Measurements from ENCODE around the gene PC.
"Not testable (repeated sequence)": the region's sequence is repeated elsewhere in the genome, so short reads cannot be mapped to it uniquely, and the experiment has no call there.

The PC gene

GRCh38 chr11:66845143-66845875, 112.9 kb downstream of the PC start:
- DNase-seq (ENCODE audit: low read depth in 2 of 2, low spot score in 1 of 2) = no peak

GRCh38 chr11:66844496-66845142, 113.6 kb downstream of the PC start:
- no peak for DNase-seq (ENCODE audit: low read depth in 2 of 2, low spot score in 1 of 2)

- DNase-seq (ENCODE audit: low read depth in 2 of 2, low spot score in 1 of 2) = no peak
Observed at GRCh38 chr11:66843776-66844495, 114.2 kb downstream of the PC start.

GRCh38 chr11:66842896-66843775, 115.0 kb downstream of the PC start, which contains the start of gene RCE1:
Gene RCE1 (plus strand): TSS chr11:66843441. CDS start chr11:66843456, 15 bp downstream.
- DNase-seq (ENCODE audit: low read depth in 2 of 2, low spot score in 1 of 2) = peak; percentile 68 to 74

- DNase-seq (ENCODE audit: low read depth in 2 of 2, low spot score in 1 of 2) = no peak
Observed at GRCh38 chr11:66842501-66842895, 115.7 kb downstream of the PC start.

GRCh38 chr11:66841861-66842260, 116.3 kb downstream of the PC start:
- DNase-seq (ENCODE audit: low read depth in 2 of 2, low spot score in 1 of 2) = no peak

- DNase-seq (ENCODE audit: low read depth in 2 of 2, low spot score in 1 of 2) = no peak
Observed at GRCh38 chr11:66840317-66841091, 117.7 kb downstream of the PC start.

GRCh38 chr11:66835768-66836405, 122.3 kb downstream of the PC start:
- no peak for DNase-seq (ENCODE audit: low read depth in 2 of 2, low spot score in 1 of 2)

GRCh38 chr11:66834943-66835342, 123.2 kb downstream of the PC start:
- DNase-seq (ENCODE audit: low read depth in 2 of 2, low spot score in 1 of 2) = no peak

GRCh38 chr11:66834539-66834845, 123.7 kb downstream of the PC start:
- no peak for DNase-seq (ENCODE audit: low read depth in 2 of 2, low spot score in 1 of 2)

- DNase-seq (ENCODE audit: low read depth in 2 of 2, low spot score in 1 of 2) = not testable (repeated sequence)
Observed at GRCh38 chr11:66824573-66824972, 133.6 kb downstream of the PC start.

- no peak for DNase-seq (ENCODE audit: low read depth in 2 of 2, low spot score in 1 of 2)
Observed at GRCh38 chr11:66823700-66824099, 134.5 kb downstream of the PC start.

- DNase-seq (ENCODE audit: low read depth in 2 of 2, low spot score in 1 of 2) = no peak
Observed at GRCh38 chr11:66820901-66821300, 137.3 kb downstream of the PC start.

- no peak for DNase-seq (ENCODE audit: low read depth in 2 of 2, low spot score in 1 of 2)
Observed at GRCh38 chr11:66820381-66820780, 137.8 kb downstream of the PC start.

GRCh38 chr11:66818231-66818955, 139.8 kb downstream of the PC start:
- DNase-seq (ENCODE audit: low read depth in 2 of 2, low spot score in 1 of 2) = no peak

GRCh38 chr11:66815646-66816045, 142.5 kb downstream of the PC start:
- DNase-seq (ENCODE audit: low read depth in 2 of 2, low spot score in 1 of 2) = no peak

- no peak for DNase-seq (ENCODE audit: low read depth in 2 of 2, low spot score in 1 of 2)
Observed at GRCh38 chr11:66814678-66815077, 143.5 kb downstream of the PC start.

- DNase-seq (ENCODE audit: low read depth in 2 of 2, low spot score in 1 of 2) = no peak
Observed at GRCh38 chr11:66810576-66811185, 147.5 kb downstream of the PC start.

GRCh38 chr11:66809592-66809991, 148.6 kb downstream of the PC start:
- no peak for DNase-seq (ENCODE audit: low read depth in 2 of 2, low spot score in 1 of 2)
